Liver (tissue), 3 donors: Measurements from ENCODE around the gene MSI2.

Experiments
- MAX ChIP-seq: IDR thresholded peaks from 2 replicates; pipeline ENCODE4 v1.6.1; 2016; ENCODE audit warnings: antibody characterized with exemption
- ZBTB33 ChIP-seq: IDR thresholded peaks from 2 replicates; pipeline ENCODE4 v1.6.1; 2016; ENCODE audit warnings: antibody characterized with exemption
- TF ChIP-seq, protein P1 (sequence below): fragments of 150-350 bp; IDR thresholded peaks from 2 replicates; pipeline ENCODE4 v1.5.1; 2017; ENCODE audit warnings: improper control_type of control experiment, low read depth, low read length; ENCODE audit not compliant: missing input control
- TF ChIP-seq, protein P2 (sequence below): IDR thresholded peaks from 2 replicates; pipeline ENCODE4 v1.6.1; 2016; ENCODE audit warnings: antibody characterized with exemption
- donor health status: healthy.
- donor health status: healthy.

DNA sequence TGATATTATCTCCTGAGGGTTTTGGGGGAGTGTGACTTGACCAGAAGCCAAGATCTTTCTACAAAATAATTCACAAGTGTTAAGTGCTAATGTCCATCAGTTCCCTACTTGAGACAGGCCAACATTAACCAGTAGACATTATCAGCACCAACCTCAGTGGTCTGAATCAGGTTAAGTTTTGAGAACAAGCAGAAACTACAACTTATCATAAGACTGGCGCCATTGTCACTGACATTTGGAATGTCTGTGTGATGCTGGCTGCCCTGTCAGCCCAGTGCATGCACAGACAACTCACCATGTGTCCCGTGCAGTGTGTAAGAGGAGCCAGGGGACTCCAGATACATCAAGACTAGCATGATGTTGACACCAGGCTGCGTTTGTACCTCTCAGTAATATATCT, 412.0 kb downstream of the MSI2 start:
- TF ChIP-seq, protein P1, sequence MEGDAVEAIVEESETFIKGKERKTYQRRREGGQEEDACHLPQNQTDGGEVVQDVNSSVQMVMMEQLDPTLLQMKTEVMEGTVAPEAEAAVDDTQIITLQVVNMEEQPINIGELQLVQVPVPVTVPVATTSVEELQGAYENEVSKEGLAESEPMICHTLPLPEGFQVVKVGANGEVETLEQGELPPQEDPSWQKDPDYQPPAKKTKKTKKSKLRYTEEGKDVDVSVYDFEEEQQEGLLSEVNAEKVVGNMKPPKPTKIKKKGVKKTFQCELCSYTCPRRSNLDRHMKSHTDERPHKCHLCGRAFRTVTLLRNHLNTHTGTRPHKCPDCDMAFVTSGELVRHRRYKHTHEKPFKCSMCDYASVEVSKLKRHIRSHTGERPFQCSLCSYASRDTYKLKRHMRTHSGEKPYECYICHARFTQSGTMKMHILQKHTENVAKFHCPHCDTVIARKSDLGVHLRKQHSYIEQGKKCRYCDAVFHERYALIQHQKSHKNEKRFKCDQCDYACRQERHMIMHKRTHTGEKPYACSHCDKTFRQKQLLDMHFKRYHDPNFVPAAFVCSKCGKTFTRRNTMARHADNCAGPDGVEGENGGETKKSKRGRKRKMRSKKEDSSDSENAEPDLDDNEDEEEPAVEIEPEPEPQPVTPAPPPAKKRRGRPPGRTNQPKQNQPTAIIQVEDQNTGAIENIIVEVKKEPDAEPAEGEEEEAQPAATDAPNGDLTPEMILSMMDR, result no peak
- TF ChIP-seq MAX (no peak), ZBTB33 (no peak)
- TF ChIP-seq, protein P2, sequence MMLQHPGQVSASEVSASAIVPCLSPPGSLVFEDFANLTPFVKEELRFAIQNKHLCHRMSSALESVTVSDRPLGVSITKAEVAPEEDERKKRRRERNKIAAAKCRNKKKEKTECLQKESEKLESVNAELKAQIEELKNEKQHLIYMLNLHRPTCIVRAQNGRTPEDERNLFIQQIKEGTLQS, result no peak
